SK-N-SH treated with all-trans-retinoic acid at 6 μM for 48 hours (cell line): Measurements from ENCODE around the gene ATXN2L.

Experiments
- ATAC-seq: fragments of 200-7000 bp; cut with Tn5 transposase; 3 replicates; pipeline ENCODE4 v1.9.1; 2020; ENCODE audit warnings: mild to moderate bottlenecking, moderate library complexity
- ARNTL ChIP-seq: fragments of 450-650 bp; formaldehyde crosslinking; IDR thresholded peaks from 2 replicates; pipeline ENCODE4 v1.5.0; 2020; ENCODE audit warnings: low read depth, mild to moderate bottlenecking, moderate library complexity, borderline replicate concordance
- BACH2 ChIP-seq: fragments of 250-450 bp; sonication (Bioruptor Pico); IDR thresholded peaks from 2 replicates; pipeline ENCODE4 v1.9.0; 2021; ENCODE audit warnings: mild to moderate bottlenecking, borderline replicate concordance
- CSDC2 ChIP-seq: fragments of 250-450 bp; sonication (Bioruptor Pico); IDR thresholded peaks from 2 replicates; pipeline ENCODE4 v1.5.0; 2020; ENCODE audit warnings: mild to moderate bottlenecking, moderate library complexity
- CSRNP3 ChIP-seq: fragments of 250-450 bp; sonication (Bioruptor Pico); IDR thresholded peaks from 2 replicates; pipeline ENCODE4 v1.5.1; 2021; ENCODE audit warnings: mild to moderate bottlenecking, moderate library complexity
- ESRRG ChIP-seq: fragments of 250-450 bp; sonication (Bioruptor Pico); IDR thresholded peaks from 2 replicates; pipeline ENCODE4 v1.6.1; 2021; ENCODE audit warnings: mild to moderate bottlenecking
- GLIS3 ChIP-seq: fragments of 250-450 bp; sonication (Bioruptor Pico); IDR thresholded peaks from 2 replicates; pipeline ENCODE4 v1.5.0; 2020; ENCODE audit warnings: mild to moderate bottlenecking, moderate library complexity
- ISL1 ChIP-seq: fragments of 250-450 bp; sonication (Bioruptor Pico); IDR thresholded peaks from 2 replicates; pipeline ENCODE4 v2.1.2; 2022; ENCODE audit warnings: mild to moderate bottlenecking, moderate library complexity
- OSR1 ChIP-seq: fragments of 250-450 bp; sonication (Bioruptor Pico); IDR thresholded peaks from 2 replicates; pipeline ENCODE4 v1.8.0; 2022; ENCODE audit warnings: moderate library complexity, mild to moderate bottlenecking, inconsistent platforms
- POU6F1 ChIP-seq: fragments of 250-450 bp; sonication (Bioruptor Pico); IDR thresholded peaks from 2 replicates; pipeline ENCODE4 v1.8.0; 2021; ENCODE audit warnings: low read depth, mild to moderate bottlenecking, moderate library complexity, borderline replicate concordance
- PPARA ChIP-seq: fragments of 250-450 bp; sonication (Bioruptor Pico); IDR thresholded peaks from 2 replicates; pipeline ENCODE4 v1.5.0; 2020; ENCODE audit warnings: mild to moderate bottlenecking, borderline replicate concordance
- RARB ChIP-seq: fragments of 250-450 bp; sonication (Bioruptor Pico); IDR thresholded peaks from 2 replicates; pipeline ENCODE4 v1.8.0; 2021; ENCODE audit warnings: mild to moderate bottlenecking, moderate library complexity
- SNAI2 ChIP-seq: fragments of 250-450 bp; sonication (Bioruptor Pico); IDR thresholded peaks from 2 replicates; pipeline ENCODE4 v1.5.0; 2020; ENCODE audit warnings: mild to moderate bottlenecking, moderate library complexity
- TCF4 ChIP-seq: fragments of 250-450 bp; sonication (Bioruptor Pico); IDR thresholded peaks from 2 replicates; pipeline ENCODE4 v1.8.0; 2021; ENCODE audit warnings: mild to moderate bottlenecking, moderate library complexity, borderline replicate concordance
- TOX ChIP-seq: fragments of 250-450 bp; sonication (Bioruptor Pico); IDR thresholded peaks from 2 replicates; pipeline ENCODE4 v1.8.0; 2021; ENCODE audit warnings: mild to moderate bottlenecking, moderate library complexity, borderline replicate concordance
- TSHZ2 ChIP-seq: fragments of 250-450 bp; sonication (Bioruptor Pico); IDR thresholded peaks from 2 replicates; pipeline ENCODE4 v1.5.0; 2020; ENCODE audit warnings: mild to moderate bottlenecking, moderate library complexity
- ZC3H10 ChIP-seq: fragments of 250-450 bp; sonication (Bioruptor Pico); IDR thresholded peaks from 2 replicates; pipeline ENCODE4 v1.5.1; 2021; ENCODE audit warnings: mild to moderate bottlenecking, moderate library complexity
- ZFP3 ChIP-seq: fragments of 250-450 bp; sonication (Bioruptor Pico); IDR thresholded peaks from 2 replicates; pipeline ENCODE4 v1.5.0; 2020; ENCODE audit warnings: mild to moderate bottlenecking, moderate library complexity
- ZFP30 ChIP-seq: fragments of 450-650 bp; formaldehyde crosslinking; IDR thresholded peaks from 2 replicates; pipeline ENCODE4 v1.5.0; 2022; ENCODE audit warnings: mild to moderate bottlenecking, moderate library complexity
- ZNF70 ChIP-seq: fragments of 450-650 bp; formaldehyde crosslinking; IDR thresholded peaks from 2 replicates; pipeline ENCODE4 v1.5.0; 2020; ENCODE audit warnings: mild to moderate bottlenecking, moderate library complexity
- ZNF8 ChIP-seq: fragments of 450-650 bp; formaldehyde crosslinking; IDR thresholded peaks from 2 replicates; pipeline ENCODE4 v1.5.0; 2020; ENCODE audit warnings: mild to moderate bottlenecking, moderate library complexity
- TF ChIP-seq, protein P1 (sequence below): fragments of 250-450 bp; sonication (Bioruptor Pico); IDR thresholded peaks from 2 replicates; pipeline ENCODE4 v1.5.1; 2020; ENCODE audit warnings: low read depth, mild to moderate bottlenecking, moderate library complexity

The ATXN2L gene

GRCh38 chr16:28875134-28876018 lies 52.6 kb downstream of the ATXN2L start:
- TF ChIP-seq RARB (CRISPR knock-in tag) (no peak), ZNF8 (CRISPR knock-in tag) (no peak), GLIS3 (CRISPR knock-in tag) (no peak), ZFP3 (CRISPR knock-in tag) (no peak), ISL1 (CRISPR knock-in tag) (no peak), TCF4 (no peak), SNAI2 (CRISPR knock-in tag) (no peak), ZNF70 (CRISPR knock-in tag) (no peak), CSRNP3 (CRISPR knock-in tag) (no peak), ARNTL (CRISPR knock-in tag) (no peak), OSR1 (CRISPR knock-in tag) (no peak), ZFP30 (CRISPR knock-in tag) (no peak), ESRRG (CRISPR knock-in tag) (no peak), POU6F1 (CRISPR knock-in tag) (no peak), TSHZ2 (CRISPR knock-in tag) (no peak)
- TF ChIP-seq, protein P1, sequence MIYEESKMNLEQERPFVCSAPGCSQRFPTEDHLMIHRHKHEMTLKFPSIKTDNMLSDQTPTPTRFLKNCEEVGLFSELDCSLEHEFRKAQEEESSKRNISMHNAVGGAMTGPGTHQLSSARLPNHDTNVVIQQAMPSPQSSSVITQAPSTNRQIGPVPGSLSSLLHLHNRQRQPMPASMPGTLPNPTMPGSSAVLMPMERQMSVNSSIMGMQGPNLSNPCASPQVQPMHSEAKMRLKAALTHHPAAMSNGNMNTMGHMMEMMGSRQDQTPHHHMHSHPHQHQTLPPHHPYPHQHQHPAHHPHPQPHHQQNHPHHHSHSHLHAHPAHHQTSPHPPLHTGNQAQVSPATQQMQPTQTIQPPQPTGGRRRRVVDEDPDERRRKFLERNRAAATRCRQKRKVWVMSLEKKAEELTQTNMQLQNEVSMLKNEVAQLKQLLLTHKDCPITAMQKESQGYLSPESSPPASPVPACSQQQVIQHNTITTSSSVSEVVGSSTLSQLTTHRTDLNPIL (CRISPR knock-in tag): no peak
- ATAC-seq: no peak

- no peak for TF ChIP-seq SNAI2 (CRISPR knock-in tag)
- TF ChIP-seq, protein P1 (CRISPR knock-in tag): no peak
- TF ChIP-seq CSDC2 (CRISPR knock-in tag): no peak
- TF ChIP-seq ISL1 (CRISPR knock-in tag): no peak
- TF ChIP-seq ZFP30 (CRISPR knock-in tag): no peak
- TF ChIP-seq ARNTL (CRISPR knock-in tag): no peak
- no peak for TF ChIP-seq BACH2
- TF ChIP-seq TOX (CRISPR knock-in tag): no peak
- TF ChIP-seq ZC3H10: no peak
- TF ChIP-seq PPARA (CRISPR knock-in tag): no peak
- no peak for ATAC-seq
Observed at GRCh38 chr16:28876019-28876659, 53.3 kb downstream of the ATXN2L start.
